ENCODE data around the gene RGSL1. TPM values are rescaled to one million over a fixed set of nuclear protein-coding genes. Genes with fewer than 3 reads are reported as not detected.

Gene RGSL1
- total and polyA plus RNA-seq, 9 of the 15 experiments (the other 6 are each of a cell fraction or from before 2014, with no cell fraction given), result 0.03 TPM; not detected in 8

- TF ChIP-seq ATF7 (IDR thresholded peaks at IDR 0.05) (peak; percentile 14; the same call in 1 of the 2 replicates), ZNF785 (CRISPR knock-in tag; IDR thresholded peaks at IDR 0.05) (no peak), ZEB2 (IDR thresholded peaks at IDR 0.05) (no peak; the same call in 1 of the 2 replicates), ZNF584 (CRISPR knock-in tag; IDR thresholded peaks at IDR 0.05; ENCODE audit: low read depth) (no peak), EP400 (IDR thresholded peaks at IDR 0.05) (peak; percentile 47; the same call in 1 of the 2 replicates), ZNF436 (CRISPR knock-in tag; IDR thresholded peaks at IDR 0.05) (no peak), CREM (IDR thresholded peaks at IDR 0.05; ENCODE audit: low read depth) (no peak), RERE (CRISPR knock-in tag; IDR thresholded peaks at IDR 0.05; ENCODE audit: borderline replicate concordance) (no peak), ZNF165 (CRISPR knock-in tag; IDR thresholded peaks at IDR 0.05; ENCODE audit: borderline replicate concordance) (no peak), SAFB2 (IDR thresholded peaks at IDR 0.05; ENCODE audit: borderline replicate concordance, low read depth, low read length, severe bottlenecking) (no peak), NFXL1 (CRISPR knock-in tag; IDR thresholded peaks at IDR 0.05) (no peak), FOS (IDR thresholded peaks at IDR 0.05; ENCODE audit: extremely low read depth, insufficient read length) (peak; percentile 17), CHD1 (IDR thresholded peaks at IDR 0.05; ENCODE audit: low read length) (no peak), RBM17 (IDR thresholded peaks at IDR 0.05; ENCODE audit: borderline replicate concordance, low read depth, low read length) (no peak)
- TF ChIP-seq, protein P1, sequence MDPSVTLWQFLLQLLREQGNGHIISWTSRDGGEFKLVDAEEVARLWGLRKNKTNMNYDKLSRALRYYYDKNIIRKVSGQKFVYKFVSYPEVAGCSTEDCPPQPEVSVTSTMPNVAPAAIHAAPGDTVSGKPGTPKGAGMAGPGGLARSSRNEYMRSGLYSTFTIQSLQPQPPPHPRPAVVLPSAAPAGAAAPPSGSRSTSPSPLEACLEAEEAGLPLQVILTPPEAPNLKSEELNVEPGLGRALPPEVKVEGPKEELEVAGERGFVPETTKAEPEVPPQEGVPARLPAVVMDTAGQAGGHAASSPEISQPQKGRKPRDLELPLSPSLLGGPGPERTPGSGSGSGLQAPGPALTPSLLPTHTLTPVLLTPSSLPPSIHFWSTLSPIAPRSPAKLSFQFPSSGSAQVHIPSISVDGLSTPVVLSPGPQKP (CRISPR knock-in tag; IDR thresholded peaks at IDR 0.05), result no peak
- TF ChIP-seq, protein P2, sequence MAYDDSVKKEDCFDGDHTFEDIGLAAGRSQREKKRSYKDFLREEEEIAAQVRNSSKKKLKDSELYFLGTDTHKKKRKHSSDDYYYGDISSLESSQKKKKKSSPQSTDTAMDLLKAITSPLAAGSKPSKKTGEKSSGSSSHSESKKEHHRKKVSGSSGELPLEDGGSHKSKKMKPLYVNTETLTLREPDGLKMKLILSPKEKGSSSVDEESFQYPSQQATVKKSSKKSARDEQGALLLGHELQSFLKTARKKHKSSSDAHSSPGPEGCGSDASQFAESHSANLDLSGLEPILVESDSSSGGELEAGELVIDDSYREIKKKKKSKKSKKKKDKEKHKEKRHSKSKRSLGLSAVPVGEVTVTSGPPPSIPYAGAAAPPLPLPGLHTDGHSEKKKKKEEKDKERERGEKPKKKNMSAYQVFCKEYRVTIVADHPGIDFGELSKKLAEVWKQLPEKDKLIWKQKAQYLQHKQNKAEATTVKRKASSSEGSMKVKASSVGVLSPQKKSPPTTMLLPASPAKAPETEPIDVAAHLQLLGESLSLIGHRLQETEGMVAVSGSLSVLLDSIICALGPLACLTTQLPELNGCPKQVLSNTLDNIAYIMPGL (CRISPR knock-in tag; IDR thresholded peaks at IDR 0.05), result no peak
- TF ChIP-seq, protein P3, sequence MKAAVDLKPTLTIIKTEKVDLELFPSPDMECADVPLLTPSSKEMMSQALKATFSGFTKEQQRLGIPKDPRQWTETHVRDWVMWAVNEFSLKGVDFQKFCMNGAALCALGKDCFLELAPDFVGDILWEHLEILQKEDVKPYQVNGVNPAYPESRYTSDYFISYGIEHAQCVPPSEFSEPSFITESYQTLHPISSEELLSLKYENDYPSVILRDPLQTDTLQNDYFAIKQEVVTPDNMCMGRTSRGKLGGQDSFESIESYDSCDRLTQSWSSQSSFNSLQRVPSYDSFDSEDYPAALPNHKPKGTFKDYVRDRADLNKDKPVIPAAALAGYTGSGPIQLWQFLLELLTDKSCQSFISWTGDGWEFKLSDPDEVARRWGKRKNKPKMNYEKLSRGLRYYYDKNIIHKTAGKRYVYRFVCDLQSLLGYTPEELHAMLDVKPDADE (conservative IDR thresholded peaks at IDR 0.05; ENCODE audit: control insufficient read depth, low read depth, low read length), result no peak
Measured at GRCh38 chr1:182604175-182605164, 154.5 kb downstream of the RGSL1 start, which contains the start of gene RGS16 (continued).
